ENCODE measurements around the gene GZMM.

GZMM gene

DNA sequence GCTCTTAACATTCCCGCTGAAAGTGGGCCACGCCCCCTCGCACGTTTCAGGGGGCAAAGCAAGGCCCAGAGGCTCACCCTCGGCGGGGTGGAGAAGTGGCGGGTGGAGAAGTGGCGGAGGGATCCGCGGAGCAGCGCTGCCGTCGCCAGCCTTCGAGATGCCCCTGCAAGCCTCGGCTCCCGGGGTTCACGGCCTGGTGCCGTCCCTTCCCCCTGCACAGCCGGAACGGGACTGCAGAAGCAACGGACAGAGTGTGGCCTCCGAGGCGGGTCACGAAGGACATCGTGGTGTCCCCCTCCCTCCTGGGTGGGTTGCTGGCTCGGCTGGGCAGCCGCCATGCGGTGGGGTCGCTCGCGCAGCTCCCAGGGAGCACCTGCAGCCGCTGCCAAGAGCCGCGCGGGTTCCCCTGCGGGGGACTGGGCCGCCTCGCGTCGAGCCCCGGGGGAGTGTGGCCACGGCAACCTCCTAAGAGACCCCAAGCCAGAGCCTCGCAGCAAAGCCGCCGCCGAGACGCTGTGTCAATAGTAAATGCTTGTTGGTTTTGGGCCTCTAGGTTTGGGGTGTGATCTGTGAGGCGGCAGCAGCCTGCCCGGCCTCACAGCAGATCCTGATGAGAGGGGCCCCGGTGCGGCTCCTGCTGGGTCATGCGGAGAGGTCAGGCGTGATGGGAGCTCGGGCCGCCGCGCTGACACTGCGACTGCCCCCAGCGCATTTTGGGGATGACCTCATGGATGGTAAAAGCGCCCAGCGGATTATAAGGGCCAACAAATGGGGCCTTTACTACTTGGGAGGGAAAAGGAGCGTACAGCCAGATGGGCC, 31.1 kb upstream of the GZMM start:
- no peak for DNase-seq (ENCODE audit: low read depth)

DNA sequence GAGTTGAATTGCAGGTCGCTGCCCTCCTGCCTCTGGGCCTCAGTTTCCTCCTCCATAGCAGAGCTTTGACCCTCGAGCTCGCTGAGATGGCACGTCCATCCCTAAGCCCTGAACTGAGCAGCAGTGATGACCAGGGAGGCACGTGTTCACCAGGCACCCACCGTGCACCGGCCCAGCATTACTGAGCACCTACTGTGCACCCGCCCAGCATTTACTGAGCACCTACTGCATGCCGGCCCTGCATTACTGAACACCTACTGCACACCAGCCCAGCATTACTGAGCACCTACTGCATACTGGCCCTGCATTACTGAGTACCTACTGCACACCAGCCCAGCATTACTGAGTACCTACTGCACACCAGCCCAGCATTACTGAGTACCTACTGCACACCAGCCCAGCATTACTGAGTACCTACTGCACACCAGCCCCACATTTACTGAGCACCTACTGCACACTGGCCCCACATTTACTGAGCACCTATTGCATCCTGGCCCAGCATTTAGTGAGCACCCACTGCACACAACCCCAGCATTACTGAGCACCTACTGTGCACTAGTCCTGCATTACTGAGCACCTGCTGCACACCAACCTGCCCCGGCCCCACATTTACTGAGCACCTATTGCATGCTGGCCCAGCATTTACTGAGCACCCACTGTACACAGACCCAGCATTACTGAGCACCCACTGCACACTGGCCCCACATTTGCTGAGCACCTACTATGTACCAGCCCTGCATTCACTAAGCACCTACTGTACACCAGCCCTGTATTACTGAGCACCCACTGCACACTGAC, 30.3 kb upstream of the GZMM start:
- DNase-seq (ENCODE audit: low read depth) = no peak

DNA sequence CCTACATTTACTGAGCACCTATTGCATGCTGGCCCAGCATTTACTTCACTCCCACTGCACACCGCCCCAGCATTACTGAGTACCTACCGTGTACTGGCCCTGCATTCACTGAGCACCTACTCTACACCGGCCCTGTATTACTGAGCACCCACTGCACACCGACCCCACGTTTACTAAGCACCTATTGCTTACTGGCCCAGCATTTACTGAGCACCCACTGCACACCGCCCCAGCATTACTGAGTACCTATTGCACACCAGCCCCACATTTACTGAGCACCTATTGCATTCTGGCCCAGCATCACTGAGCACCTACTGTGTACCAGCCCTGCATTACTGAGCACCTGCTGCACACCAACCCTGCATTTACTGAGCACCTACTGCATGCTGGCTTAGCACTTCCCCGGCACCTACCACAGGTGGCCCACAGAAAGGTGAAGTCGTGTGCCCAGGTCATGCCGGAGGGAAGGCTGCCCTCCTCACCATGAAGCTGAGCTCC, 29.6 kb upstream of the GZMM start:
- no peak for DNase-seq (ENCODE audit: low read depth)

DNA sequence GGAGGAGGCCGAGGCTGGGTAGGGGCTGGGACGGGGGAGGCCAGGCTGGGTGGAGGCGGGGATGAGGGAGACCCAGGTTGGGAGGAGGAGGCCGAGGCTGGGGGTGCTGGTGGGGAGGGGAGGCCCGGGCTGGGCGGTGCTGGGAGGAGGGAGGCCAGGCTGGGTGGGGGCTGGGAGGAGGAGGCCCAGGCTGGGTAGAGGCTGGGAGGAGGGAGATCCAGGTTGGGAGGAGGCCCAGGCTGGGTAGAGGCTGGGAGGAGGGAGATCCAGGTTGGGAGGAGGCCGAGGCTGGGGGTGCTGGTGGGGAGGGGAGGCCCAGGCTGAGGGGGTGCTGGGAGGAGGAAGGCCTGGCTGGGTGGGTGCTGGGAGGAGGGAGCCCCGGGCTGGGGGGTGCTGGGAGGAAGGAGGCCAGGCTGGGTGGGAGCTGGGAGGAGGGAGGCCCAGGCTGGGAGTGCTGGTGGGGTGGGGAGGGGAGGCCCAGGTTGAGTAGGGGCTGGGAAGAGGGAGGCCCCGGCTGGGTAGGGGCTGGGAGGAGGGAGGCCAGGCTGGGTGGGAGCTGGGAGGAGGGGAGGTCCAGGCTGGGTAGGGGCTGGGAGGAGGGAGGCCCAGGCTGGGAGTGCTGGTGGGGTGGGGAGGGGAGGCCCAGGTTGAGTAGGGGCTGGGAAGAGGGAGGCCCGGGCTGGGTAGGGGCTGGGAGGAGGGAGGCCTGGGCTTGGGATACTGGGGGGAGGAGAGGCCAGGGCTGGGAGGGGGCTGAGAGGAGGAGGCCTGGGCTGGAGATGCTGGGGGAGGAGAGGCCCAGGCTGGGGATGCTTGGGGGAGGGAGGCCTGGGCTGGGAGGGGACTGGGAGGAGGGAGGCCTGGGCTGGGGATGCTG, 25.9 kb upstream of the GZMM start:
- DNase-seq (ENCODE audit: low read depth) = no peak

DNA sequence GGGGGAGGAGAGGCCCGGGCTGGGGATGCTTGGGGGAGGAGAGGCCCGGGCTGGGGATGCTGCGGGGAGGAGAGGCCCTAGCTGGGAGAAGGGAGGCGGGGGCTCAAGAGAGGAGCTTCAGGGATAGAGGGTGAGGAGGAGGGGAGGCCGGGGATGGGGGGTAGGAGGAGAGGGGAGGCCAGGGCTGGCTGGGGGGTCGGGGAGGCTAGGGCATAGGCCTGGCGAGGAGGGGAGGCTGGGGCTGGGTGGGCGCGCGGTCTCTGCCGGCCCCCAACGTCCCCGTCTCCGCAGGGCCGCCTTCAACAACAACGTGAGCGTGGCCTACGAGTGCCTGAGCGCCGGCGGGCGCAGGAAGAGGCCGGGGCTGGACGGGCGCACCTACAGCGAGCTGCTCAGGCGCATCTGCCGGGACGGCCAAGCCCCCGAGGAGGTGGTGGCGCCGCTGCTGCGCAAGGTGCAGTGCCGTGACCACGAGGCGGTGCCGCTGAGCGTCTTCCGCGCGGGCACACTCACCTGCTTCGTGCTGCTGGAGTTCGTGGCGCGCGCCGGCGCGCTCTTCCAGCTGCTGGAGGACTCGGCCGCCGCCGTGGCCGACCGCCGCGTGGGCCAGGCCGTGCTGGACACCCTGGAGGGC, 25.1 kb upstream of the GZMM start:
- no peak for DNase-seq (ENCODE audit: low read depth)

DNA sequence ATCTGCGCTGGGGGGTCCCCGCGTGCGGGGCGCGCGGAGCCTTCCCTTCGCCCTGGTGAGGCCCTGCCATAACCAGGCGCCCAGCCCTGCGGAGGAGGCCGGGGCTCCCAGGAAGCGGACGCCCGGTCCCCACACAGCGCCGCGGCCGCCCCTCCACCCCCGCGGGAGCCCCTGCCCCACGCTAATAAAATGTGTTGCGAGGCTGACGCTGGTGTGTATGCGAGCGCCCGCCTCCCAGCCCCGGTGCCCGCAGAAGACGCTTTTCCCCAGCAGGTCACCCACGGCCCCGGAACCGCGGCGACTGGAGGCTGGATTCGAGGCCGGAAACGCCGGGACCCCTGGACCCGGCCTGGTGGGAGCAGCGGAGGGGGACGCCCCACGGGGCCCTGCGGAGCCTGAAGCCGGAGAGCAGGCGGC, 24.4 kb upstream of the GZMM start:
- DNase-seq (ENCODE audit: low read depth) = no peak

DNA sequence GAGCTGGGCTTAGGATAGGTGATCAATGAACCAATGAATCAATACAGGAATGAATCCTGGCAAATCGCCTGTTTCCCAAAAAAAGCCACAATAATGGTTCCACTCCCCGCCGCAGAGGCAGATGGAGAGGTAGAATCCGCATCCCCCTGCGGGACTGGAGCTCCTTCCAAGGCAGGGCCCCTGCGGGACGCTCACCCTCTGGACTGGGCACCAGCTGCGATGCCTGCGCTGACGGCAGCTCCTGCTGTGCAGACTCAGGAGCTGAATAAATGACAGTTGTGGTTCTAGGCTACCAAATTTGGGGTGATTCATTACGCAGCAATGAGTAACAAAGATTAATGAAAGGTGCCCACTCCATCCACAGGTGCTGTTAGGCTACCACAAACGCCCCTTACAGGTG, 21.1 kb upstream of the GZMM start:
- no peak for DNase-seq (ENCODE audit: low read depth)

DNA sequence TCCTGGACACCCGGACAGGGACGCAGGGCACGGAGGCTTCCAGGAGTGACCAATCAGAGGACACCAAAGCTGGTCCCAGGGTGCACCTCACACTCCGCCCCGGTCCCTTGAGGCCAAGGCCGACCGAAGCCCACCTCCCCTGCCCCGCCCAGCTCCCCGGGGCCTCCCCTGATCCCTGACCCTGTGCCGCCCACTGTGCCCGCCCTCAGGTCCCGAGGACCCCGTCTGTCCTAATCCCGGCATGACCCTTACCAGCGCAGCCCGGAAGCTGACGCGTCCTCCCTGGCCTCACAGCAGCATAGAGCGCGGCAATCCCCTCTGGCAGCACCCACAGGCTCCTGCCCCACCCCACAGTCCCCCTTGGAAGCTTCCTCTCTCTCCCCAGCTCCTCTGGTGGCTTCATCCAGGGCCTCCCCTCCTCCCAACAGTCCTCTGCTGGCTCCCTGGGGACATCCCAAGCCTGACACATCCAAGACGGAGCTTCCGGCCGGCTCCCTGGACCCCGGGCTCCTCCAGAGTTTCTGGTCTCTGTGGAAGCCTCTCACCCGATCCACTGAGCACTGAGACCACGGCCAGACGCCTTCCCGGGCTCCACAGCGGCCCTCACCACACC, 19.7 kb upstream of the GZMM start:
- no peak for DNase-seq (ENCODE audit: low read depth)

DNA sequence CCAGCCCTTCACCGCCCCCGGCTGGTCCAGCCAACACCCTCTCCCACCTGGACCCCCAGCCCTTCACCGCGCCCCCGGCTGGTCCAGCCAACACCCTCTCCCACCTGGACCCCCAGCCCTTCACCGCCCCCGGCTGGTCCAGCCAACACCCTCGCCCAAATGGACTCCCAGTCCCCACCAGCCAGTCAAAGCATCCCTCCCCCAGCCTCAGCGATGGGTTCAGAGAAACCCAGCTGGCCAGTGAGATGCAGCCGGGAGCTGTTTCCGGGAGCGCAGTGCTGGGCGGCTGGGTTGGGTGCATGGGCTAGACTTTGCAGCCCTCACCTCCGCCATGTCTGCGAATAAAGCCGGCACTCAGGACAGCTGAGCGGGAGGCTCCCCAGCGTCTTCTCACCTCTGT, 18.8 kb upstream of the GZMM start:
- no peak for DNase-seq (ENCODE audit: low read depth)

DNA sequence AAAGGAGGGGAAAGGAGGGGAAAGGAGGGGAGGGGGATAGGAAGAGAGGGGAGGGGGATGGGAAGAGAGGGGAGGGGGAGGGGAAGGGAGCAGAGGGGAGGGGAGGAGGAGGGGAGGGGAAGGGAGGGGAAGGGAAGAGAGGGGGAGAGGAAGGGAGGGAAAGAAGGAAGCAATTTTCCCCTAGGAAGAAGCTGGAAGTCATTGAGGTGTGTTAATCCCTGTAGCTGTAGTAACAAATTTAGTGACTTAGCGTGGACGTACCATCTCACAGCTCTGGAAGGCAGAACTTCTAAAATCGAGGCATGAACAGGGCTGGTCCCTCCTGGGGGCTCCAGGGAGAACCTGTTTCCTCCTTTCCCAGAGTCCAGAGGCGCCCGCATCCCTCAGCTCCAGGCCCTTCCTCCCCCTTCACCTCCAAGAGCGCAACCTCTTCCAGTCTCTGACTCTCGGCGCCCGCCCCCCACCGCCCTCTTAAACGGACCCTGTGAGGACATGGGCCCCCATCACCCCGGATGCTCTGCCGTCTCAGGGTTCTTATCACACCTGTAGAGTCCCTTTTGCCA, 17.9 kb upstream of the GZMM start:
- DNase-seq (ENCODE audit: low read depth) = no peak

DNA sequence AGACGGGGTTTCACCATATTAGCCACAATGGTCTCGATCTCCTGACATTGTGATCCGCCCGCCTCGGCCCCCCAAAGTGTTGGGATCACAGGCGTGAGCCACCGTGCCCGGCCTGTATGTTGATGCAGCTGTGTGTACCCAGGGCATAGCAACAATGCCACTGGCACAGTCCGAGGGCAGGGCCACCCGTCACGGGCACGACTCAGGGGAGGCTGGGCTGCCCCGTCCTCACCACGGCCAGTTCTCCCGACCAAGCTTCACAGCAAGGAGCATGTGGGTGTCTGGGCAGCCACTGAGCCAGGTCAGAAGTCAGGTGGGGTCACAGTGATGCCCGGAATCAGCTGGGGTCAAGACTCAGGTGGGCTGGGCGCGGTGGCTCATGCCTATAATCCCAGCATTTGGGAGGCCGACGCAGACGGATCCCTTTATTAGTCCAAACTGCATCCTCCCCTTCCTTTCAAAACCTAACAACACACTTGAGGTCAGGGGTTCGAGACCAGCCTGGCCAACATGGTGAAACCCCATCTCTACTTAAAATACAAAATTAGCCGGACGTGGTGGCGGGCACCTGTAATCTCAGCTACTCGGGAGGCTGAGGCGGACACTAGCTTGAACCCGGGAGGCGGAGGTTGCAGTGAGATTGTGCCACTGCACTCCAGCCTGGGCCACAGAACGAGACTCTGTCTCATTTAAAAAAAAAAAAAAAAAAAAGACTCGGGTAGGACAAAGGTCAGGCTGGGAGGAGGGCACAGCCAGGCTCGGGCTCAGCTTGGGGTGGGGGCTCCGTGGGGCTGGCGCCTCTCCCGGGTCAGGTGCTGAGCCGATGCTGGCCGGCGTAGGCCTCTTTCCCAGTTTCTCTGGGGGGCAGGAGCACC, 13.5 kb upstream of the GZMM start:
- DNase-seq (ENCODE audit: low read depth) = no peak

DNA sequence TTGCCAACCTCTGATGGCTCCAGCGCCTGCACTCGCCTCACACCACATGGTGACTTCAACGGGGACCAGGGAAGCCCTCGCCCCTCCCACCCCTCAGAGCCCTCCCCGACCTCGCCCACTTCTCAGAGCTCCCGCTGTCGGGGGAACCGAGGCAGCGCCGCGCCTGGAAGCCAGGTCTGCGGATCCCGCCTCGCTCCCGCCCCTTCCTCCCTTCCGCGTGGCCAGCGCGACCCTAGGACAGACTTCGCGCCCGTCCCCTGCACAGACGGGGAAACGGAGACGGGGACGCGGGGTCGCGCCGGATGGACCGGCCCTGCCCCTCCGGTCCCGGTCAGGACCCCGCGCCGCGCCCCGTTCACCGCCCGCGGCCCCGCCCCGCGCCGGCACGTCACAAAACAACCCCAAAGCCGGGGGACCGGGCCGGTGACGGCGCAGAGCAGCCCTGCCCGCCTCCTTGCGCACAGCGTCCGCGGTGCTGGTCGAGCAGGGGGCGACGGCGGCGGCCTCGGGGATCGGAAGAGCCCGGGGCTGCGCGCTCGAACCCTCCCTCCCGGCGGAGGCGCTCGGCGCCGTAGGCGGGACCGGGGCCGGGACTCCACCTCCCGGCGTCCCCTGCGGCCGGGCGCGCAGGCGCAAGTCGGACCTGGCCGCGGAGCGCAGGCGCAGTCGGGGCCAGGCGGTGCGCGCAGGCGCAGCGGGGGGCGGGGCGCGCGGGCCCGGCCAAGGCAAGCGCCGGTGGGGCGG, 12.7 kb upstream of the GZMM start:
- DNase-seq (ENCODE audit: low read depth) = peak; percentile 76

DNA sequence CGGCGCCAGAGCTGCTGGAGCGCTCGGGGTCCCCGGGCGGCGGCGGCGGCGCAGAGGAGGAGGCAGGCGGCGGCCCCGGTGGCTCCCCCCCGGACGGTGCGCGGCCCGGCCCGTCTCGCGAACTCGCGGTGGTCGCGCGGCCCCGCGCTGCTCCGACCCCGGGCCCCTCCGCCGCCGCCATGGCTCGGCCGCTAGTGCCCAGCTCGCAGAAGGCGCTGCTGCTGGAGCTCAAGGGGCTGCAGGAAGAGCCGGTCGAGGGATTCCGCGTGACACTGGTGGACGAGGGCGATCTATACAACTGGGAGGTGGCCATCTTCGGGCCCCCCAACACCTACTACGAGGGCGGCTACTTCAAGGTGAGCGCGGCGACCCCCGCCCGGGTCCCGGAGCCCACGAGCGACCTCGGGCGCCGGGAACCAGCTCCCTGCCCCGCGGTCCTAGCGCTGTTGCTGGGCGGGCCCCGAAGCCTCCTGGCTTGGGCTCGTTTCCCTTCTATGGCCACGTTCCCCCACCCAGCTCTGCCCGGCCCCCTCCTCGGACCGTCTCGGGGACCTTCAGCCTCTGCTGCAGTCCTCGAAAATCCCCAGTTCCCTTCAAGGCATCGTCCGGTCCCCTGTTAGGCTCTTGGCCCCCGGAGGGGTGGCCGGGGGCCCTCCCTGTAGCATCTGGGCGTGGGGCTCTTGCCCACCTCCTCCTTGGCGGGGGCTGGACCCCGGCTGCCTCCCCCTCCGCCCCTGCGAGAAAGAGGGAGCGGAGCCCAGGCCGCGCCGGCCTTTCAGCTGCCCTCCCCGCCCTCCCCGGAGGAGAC, 11.9 kb upstream of the GZMM start, which contains the start of gene CDC34:
CDC34 (plus strand) TSS at position 8 of the 808 bp plus-strand sequence; CDS start at position 180, 172 bp downstream.
- DNase-seq (ENCODE audit: low read depth) = no peak

DNA sequence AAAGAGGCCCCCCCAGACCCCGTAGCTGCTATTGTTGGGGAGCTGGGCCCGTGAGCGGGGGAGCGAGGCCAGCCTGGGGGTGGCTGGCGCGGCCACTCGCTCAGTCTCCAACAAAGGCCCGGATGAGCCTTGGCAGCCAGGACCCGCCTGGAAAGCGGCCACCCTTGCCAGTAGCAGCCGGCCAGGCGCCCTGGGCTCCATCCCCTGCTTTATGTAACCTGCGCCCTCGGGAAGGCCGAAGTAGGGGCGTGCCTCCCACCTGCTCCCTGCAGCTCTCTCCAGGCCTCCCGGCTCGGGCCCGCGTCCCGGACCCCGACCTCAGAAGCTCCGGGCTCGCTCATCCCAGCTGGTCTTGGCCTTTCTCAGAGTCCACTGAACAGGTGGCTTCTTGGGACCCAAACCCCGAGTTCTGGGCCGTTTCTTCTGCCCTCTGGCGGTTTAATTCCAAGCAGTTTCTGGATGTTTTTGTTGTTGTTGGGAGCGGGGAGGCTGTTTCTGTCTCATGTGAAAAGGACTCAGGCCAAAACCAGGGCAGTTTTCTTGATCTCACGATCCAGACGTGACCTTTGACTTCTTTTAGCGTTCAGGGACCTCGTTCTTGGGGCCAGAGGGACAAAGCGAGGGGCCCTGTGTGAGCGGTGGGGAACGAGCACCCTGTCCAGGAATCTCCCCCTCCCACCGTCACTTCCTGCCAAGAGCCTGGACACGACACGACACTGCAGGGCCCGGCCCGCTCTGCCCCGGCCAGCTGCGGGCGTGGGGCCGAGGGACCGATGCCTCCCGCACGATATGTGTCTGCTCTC, 11.1 kb upstream of the GZMM start:
- peak; percentile 70 for DNase-seq (ENCODE audit: low read depth)

DNA sequence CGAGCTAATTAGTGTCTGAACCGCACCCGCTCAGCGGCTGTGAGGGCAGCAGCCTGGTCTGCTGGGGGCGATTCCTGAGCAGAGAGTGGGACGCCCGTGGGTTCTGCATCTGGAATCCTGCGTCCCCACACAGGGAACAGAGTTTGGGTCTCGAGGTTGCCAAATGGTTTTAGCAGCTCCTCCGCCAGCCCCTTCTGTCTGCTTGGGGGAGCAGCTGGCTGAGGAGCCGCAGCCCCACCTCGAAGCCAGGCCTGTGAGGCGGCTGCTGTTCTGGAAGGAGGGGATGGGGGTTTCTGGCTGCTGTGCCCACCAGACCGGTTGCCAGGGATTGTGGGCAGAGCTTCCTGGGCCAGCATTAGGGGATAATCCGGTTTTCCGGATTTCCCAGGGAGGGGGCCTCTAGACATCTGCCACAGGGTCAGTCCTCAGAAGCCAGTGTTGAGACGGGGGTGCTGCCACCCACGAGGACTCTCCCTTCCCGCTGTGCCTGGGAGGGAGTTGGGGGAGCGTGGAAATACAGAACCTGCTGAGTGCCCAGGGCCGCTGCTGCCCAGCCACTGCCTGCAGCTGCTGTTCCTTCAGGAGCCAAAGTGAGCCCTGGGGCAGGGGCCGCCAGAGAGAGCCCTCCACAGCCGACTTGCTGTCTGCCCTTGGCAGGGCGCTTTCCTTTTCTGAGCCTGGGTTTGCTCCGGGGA, 10.3 kb upstream of the GZMM start:
- no peak for DNase-seq (ENCODE audit: low read depth)

DNA sequence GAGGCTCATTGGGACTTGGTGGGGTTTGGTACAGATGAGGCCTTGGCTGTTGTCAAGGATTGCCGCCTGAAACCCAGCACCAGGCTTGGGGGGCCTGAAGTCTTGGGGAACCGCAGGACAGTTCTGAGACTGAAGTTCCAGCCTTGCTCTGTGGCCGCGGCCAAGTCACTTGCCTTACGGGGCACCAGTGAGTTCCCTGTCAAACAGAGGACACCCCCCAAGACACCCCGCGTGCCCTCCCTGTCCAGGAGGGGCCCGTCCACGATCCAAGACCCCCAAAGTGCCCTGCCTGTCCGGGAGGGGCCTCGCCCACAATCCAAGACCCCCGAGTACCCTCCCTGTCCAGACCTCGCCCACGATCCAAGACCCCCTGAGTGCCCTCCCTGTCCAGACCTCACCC, 9.8 kb upstream of the GZMM start:
- DNase-seq (ENCODE audit: low read depth) = no peak
